Measurements from ENCODE around the gene FTSJ3. TPM values are rescaled to one million over a fixed set of nuclear protein-coding genes. Genes with fewer than 3 reads are reported as not detected.

The FTSJ3 gene
- total and polyA plus RNA-seq, 2 of the 13 experiments (the other 11 are each of a cell fraction or from before 2014, with no cell fraction given), result 26.0 to 64.2 TPM

- TF ChIP-seq ZNF441 (CRISPR knock-in tag; IDR thresholded peaks at IDR 0.05; ENCODE audit: borderline replicate concordance) (peak; percentile 27; the same call in 1 of the 2 replicates), BCL6 (CRISPR knock-in tag; IDR thresholded peaks at IDR 0.05) (0 out of 2 replicates have a peak, but pooled peaks have one; percentile 35), ZNF7 (CRISPR knock-in tag; IDR thresholded peaks at IDR 0.05) (peak; percentile 37; the same call in 1 of the 2 replicates), SSRP1 (CRISPR knock-in tag; IDR thresholded peaks at IDR 0.05) (no peak), MTA1 (CRISPR knock-in tag; IDR thresholded peaks at IDR 0.05; ENCODE audit: borderline replicate concordance) (peak; percentile 91; the same call in 1 of the 2 replicates), ZSCAN31 (CRISPR knock-in tag; IDR thresholded peaks at IDR 0.05; ENCODE audit: low read depth) (no peak), ZNF12 (CRISPR knock-in tag; IDR thresholded peaks at IDR 0.05) (peak; percentile 54; the same call in 1 of the 2 replicates), HNF4G (IDR thresholded peaks at IDR 0.05; ENCODE audit: borderline replicate concordance, low read depth, low read length) (0 out of 2 replicates have a peak, but pooled peaks have one; percentile 3), HNF4G (CRISPR knock-in tag; IDR thresholded peaks at IDR 0.05; ENCODE audit: borderline replicate concordance, low read depth) (no peak), ZBTB49 (CRISPR knock-in tag; IDR thresholded peaks at IDR 0.05; ENCODE audit: borderline replicate concordance) (no peak), ZNF20 (CRISPR knock-in tag; IDR thresholded peaks at IDR 0.05) (no peak), ZFP36L1 (CRISPR knock-in tag; IDR thresholded peaks at IDR 0.05) (no peak; the same call in 1 of the 2 replicates), SP4 (CRISPR knock-in tag; IDR thresholded peaks at IDR 0.05) (peak; percentile 84), AHDC1 (CRISPR knock-in tag; IDR thresholded peaks at IDR 0.05; ENCODE audit: borderline replicate concordance) (peak; percentile 62; the same call in 1 of the 2 replicates)
Measured at GRCh38 chr17:63827002-63827800, at the start of gene FTSJ3, which contains the start of gene PSMC5 (continued).

Data from HepG2 (cell line).